HEK293 (cell line): Measurements from ENCODE around the gene SLC38A9.

ENCODE experiments used
- CTCF ChIA-PET: fragments of 350-600 bp; formaldehyde crosslinking; extraction: SDS; loops from one replicate; lab custom pipeline; 2021; ENCODE audit warnings: antibody characterized with exemption; lab: Yijun Ruan, JAX
- POLR2A ChIA-PET: fragments of 300-600 bp; formaldehyde crosslinking; extraction: SDS; loops from one replicate; lab custom pipeline; 2020; ENCODE audit warnings: antibody characterized with exemption, inconsistent platforms; lab: Yijun Ruan, JAX
- H3K27ac ChIP-seq: fragments of 200-500 bp; sonication (Bioruptor generic); 2 replicates; pipeline ENCODE4 v1.5.1; 2014; ENCODE audit warnings: low read depth, low read length, control low read depth, inconsistent platforms; ENCODE audit errors: extremely low read depth
- H3K36me3 ChIP-seq, 2 experiments: fragments of 200-500 bp in 1 of 2; sonication (Bioruptor generic) in 1 of 2; 1 replicate in 1 of 2; 2 replicates in 1 of 2; pipeline ENCODE4 v1.5.1; 2014 to 2017; ENCODE audit warnings: inconsistent platforms in 2 of 2, low read length in 2 of 2; ENCODE audit not compliant: control insufficient read depth in 2 of 2, insufficient read depth in 1 of 2
- H3K4me1 ChIP-seq: fragments of 200-500 bp; sonication (Bioruptor generic); 2 replicates; pipeline ENCODE4 v1.5.1; 2014; ENCODE audit warnings: mild to moderate bottlenecking, low read length, inconsistent platforms; ENCODE audit not compliant: control insufficient read depth, insufficient read depth
- H3K4me3 ChIP-seq: 2 replicates; pipeline ENCODE4 v1.5.1; 2011; ENCODE audit warnings: low read depth, mild to moderate bottlenecking, control low read depth, low read length, moderate library complexity
- H3K9me3 ChIP-seq: fragments of 200-500 bp; sonication (Bioruptor generic); 2 replicates; pipeline ENCODE4 v1.5.1; 2014; ENCODE audit warnings: low read depth, low read length, inconsistent platforms; ENCODE audit not compliant: control insufficient read depth, insufficient read depth
- EGR2 ChIP-seq: fragments of 450-650 bp; formaldehyde crosslinking; IDR thresholded peaks from 2 replicates; pipeline ENCODE4 v1.5.1; 2016; ENCODE audit warnings: low read depth, missing biosample characterization, missing genetic modification characterization
- GLIS2 ChIP-seq: fragments of 450-650 bp; formaldehyde crosslinking; IDR thresholded peaks from 2 replicates; pipeline ENCODE4 v1.5.1; 2016; ENCODE audit warnings: missing biosample characterization, missing genetic modification characterization
- HOXC10 ChIP-seq: sonication (generic); formaldehyde crosslinking; IDR thresholded peaks from 2 replicates; pipeline ENCODE4 v1.8.1; 2023; ENCODE audit warnings: mild to moderate bottlenecking, missing genetic modification reagents
- INSM2 ChIP-seq: fragments of 450-650 bp; formaldehyde crosslinking; IDR thresholded peaks from 2 replicates; pipeline ENCODE4 v1.5.1; 2016; ENCODE audit warnings: missing biosample characterization, missing genetic modification characterization
- KLF16 ChIP-seq: fragments of 450-650 bp; formaldehyde crosslinking; IDR thresholded peaks from 2 replicates; pipeline ENCODE4 v1.5.1; 2017; ENCODE audit warnings: missing biosample characterization, missing genetic modification characterization
- REST ChIP-seq: fragments of 450-650 bp; formaldehyde crosslinking; IDR thresholded peaks from 2 replicates; pipeline ENCODE4 v1.5.1; 2016; ENCODE audit warnings: missing biosample characterization, missing genetic modification characterization
- SCRT1 ChIP-seq: fragments of 450-650 bp; formaldehyde crosslinking; IDR thresholded peaks from 2 replicates; pipeline ENCODE4 v1.5.1; 2016; ENCODE audit warnings: missing biosample characterization, missing genetic modification characterization, borderline replicate concordance
- YY1 ChIP-seq: fragments of 450-650 bp; formaldehyde crosslinking; IDR thresholded peaks from 2 replicates; pipeline ENCODE4 v1.5.1; 2018; ENCODE audit warnings: missing biosample characterization, missing genetic modification characterization
- ZFP41 ChIP-seq: fragments of 450-650 bp; formaldehyde crosslinking; IDR thresholded peaks from 2 replicates; pipeline ENCODE4 v1.5.1; 2016; ENCODE audit warnings: missing biosample characterization, missing genetic modification characterization, borderline replicate concordance
- ZNF10 ChIP-seq: fragments of 450-650 bp; formaldehyde crosslinking; IDR thresholded peaks from 2 replicates; pipeline ENCODE4 v1.5.1; 2017; ENCODE audit warnings: missing biosample characterization, missing genetic modification characterization
- ZNF16 ChIP-seq: fragments of 450-650 bp; formaldehyde crosslinking; IDR thresholded peaks from 2 replicates; pipeline ENCODE4 v1.5.1; 2016; ENCODE audit warnings: low read depth, missing biosample characterization, missing genetic modification characterization
- ZNF221 ChIP-seq: fragments of 450-650 bp; formaldehyde crosslinking; IDR thresholded peaks from 2 replicates; pipeline ENCODE4 v1.5.1; 2017; ENCODE audit warnings: missing biosample characterization, missing genetic modification characterization, borderline replicate concordance
- ZNF248 ChIP-seq: fragments of 450-650 bp; formaldehyde crosslinking; IDR thresholded peaks from 2 replicates; pipeline ENCODE4 v1.5.1; 2017; ENCODE audit warnings: missing biosample characterization, missing genetic modification characterization
- ZNF341 ChIP-seq: fragments of 450-650 bp; formaldehyde crosslinking; IDR thresholded peaks from 2 replicates; pipeline ENCODE4; 2016; ENCODE audit warnings: low read depth, missing biosample characterization, missing genetic modification characterization
- ZNF354C ChIP-seq: fragments of 450-650 bp; formaldehyde crosslinking; IDR thresholded peaks from 2 replicates; pipeline ENCODE4 v1.5.1; 2016; ENCODE audit warnings: missing biosample characterization, missing genetic modification characterization, low read depth, borderline replicate concordance
- ZNF510 ChIP-seq: fragments of 450-650 bp; formaldehyde crosslinking; IDR thresholded peaks from 2 replicates; pipeline ENCODE4 v1.5.1; 2018; ENCODE audit warnings: mild to moderate bottlenecking, missing genetic modification characterization, missing biosample characterization; ENCODE audit not compliant: insufficient replicate concordance
- ZNF513 ChIP-seq: fragments of 450-650 bp; IDR thresholded peaks from 2 replicates; pipeline ENCODE4 v1.5.1; 2018; ENCODE audit warnings: missing biosample characterization, missing genetic modification characterization
- ZNF549 ChIP-seq: fragments of 450-650 bp; IDR thresholded peaks from 2 replicates; pipeline ENCODE4 v1.5.1; 2018; ENCODE audit warnings: missing biosample characterization, missing genetic modification characterization, mild to moderate bottlenecking, inconsistent platforms, moderate library complexity
- ZNF571 ChIP-seq: fragments of 450-650 bp; formaldehyde crosslinking; IDR thresholded peaks from 2 replicates; pipeline ENCODE4 v1.5.0; 2017; ENCODE audit warnings: missing biosample characterization, missing genetic modification characterization
- ZNF624 ChIP-seq: fragments of 450-650 bp; formaldehyde crosslinking; IDR thresholded peaks from 2 replicates; pipeline ENCODE4 v1.5.1; 2017; ENCODE audit warnings: missing biosample characterization, missing genetic modification characterization
- ZNF677 ChIP-seq: fragments of 450-650 bp; IDR thresholded peaks from 2 replicates; pipeline ENCODE4 v1.5.0; 2018; ENCODE audit warnings: missing biosample characterization, mild to moderate bottlenecking, missing genetic modification characterization, moderate library complexity
- ZNF701 ChIP-seq: fragments of 450-650 bp; formaldehyde crosslinking; IDR thresholded peaks from 2 replicates; pipeline ENCODE4 v1.5.1; 2016; ENCODE audit warnings: missing biosample characterization, missing genetic modification characterization
- ZNF791 ChIP-seq: fragments of 450-650 bp; formaldehyde crosslinking; IDR thresholded peaks from 2 replicates; pipeline ENCODE4 v1.5.1; 2016; ENCODE audit warnings: missing biosample characterization, missing genetic modification characterization
- TF ChIP-seq, protein P1 (sequence below): fragments of 450-650 bp; formaldehyde crosslinking; IDR thresholded peaks from 2 replicates; pipeline ENCODE4 v1.5.1; 2016; ENCODE audit warnings: missing biosample characterization, missing genetic modification characterization, borderline replicate concordance

Gene SLC38A9

DNA sequence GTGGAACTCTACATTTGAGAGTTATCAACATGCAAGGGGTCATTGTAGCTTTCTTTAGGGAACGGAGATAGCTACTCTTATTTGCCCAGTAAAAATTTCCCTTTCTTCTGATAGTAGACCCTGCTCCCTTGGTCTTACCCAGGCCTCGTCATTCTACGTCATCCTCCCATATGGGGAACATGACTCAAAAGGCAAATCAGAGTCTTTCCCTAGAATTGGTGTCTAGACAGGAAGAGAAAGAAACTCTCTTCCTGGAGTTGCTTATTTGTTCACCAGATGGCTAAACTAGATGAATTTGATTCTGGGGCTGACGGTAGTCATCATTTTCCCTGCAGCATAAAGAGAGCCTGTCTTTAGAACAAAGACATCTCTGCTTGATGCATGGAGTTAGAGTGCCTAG lies 12.2 kb upstream of the SLC38A9 start:
- no peaks in the 10 kb centered on the region for H3K36me3 ChIP-seq
- TF ChIP-seq ZNF354C (tag by site-specific recombination), result no peak
- no peak for TF ChIP-seq ZNF549 (tag by site-specific recombination)
- TF ChIP-seq ZNF341 (tag by site-specific recombination), result no peak
- TF ChIP-seq GLIS2 (tag by site-specific recombination), result no peak
- TF ChIP-seq ZNF513, result no peak
- TF ChIP-seq ZNF571 (tag by site-specific recombination), result no peak
- no peak for TF ChIP-seq SCRT1 (tag by site-specific recombination)
- no peak for TF ChIP-seq ZNF791 (tag by site-specific recombination)
- TF ChIP-seq, protein P1, sequence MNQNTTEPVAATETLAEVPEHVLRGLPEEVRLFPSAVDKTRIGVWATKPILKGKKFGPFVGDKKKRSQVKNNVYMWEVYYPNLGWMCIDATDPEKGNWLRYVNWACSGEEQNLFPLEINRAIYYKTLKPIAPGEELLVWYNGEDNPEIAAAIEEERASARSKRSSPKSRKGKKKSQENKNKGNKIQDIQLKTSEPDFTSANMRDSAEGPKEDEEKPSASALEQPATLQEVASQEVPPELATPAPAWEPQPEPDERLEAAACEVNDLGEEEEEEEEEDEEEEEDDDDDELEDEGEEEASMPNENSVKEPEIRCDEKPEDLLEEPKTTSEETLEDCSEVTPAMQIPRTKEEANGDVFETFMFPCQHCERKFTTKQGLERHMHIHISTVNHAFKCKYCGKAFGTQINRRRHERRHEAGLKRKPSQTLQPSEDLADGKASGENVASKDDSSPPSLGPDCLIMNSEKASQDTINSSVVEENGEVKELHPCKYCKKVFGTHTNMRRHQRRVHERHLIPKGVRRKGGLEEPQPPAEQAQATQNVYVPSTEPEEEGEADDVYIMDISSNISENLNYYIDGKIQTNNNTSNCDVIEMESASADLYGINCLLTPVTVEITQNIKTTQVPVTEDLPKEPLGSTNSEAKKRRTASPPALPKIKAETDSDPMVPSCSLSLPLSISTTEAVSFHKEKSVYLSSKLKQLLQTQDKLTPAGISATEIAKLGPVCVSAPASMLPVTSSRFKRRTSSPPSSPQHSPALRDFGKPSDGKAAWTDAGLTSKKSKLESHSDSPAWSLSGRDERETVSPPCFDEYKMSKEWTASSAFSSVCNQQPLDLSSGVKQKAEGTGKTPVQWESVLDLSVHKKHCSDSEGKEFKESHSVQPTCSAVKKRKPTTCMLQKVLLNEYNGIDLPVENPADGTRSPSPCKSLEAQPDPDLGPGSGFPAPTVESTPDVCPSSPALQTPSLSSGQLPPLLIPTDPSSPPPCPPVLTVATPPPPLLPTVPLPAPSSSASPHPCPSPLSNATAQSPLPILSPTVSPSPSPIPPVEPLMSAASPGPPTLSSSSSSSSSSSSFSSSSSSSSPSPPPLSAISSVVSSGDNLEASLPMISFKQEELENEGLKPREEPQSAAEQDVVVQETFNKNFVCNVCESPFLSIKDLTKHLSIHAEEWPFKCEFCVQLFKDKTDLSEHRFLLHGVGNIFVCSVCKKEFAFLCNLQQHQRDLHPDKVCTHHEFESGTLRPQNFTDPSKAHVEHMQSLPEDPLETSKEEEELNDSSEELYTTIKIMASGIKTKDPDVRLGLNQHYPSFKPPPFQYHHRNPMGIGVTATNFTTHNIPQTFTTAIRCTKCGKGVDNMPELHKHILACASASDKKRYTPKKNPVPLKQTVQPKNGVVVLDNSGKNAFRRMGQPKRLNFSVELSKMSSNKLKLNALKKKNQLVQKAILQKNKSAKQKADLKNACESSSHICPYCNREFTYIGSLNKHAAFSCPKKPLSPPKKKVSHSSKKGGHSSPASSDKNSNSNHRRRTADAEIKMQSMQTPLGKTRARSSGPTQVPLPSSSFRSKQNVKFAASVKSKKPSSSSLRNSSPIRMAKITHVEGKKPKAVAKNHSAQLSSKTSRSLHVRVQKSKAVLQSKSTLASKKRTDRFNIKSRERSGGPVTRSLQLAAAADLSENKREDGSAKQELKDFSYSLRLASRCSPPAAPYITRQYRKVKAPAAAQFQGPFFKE (tag by site-specific recombination), result no peak
- no peak for TF ChIP-seq ZNF16 (tag by site-specific recombination)
- TF ChIP-seq EGR2, result no peak
- no peak for TF ChIP-seq ZNF10 (tag by site-specific recombination)
- no peak for TF ChIP-seq ZNF701 (tag by site-specific recombination)
- POLR2A ChIA-PET, result no interaction called here

GRCh38 chr5:55720188-55720703 lies 8.1 kb upstream of the SLC38A9 start:
- POLR2A ChIA-PET, result interaction anchor here (0.7 kb wide), 1 partner anchor 208 kb away, joined by 3 read pairs; no protein-coding TSS in a partner anchor
- no peak for TF ChIP-seq YY1 (tag by site-specific recombination)
- no peak for TF ChIP-seq KLF16
- no peak for TF ChIP-seq ZFP41 (tag by site-specific recombination)
- no peak for TF ChIP-seq INSM2 (tag by site-specific recombination)
- no peak for TF ChIP-seq ZNF624 (tag by site-specific recombination)
- TF ChIP-seq HOXC10 (CRISPR knock-in tag), result no peak
- no peak for TF ChIP-seq ZNF248
- no peak for TF ChIP-seq ZNF677 (tag by site-specific recombination)
- no peak for TF ChIP-seq REST (tag by site-specific recombination)
- no peak for TF ChIP-seq ZNF510
- TF ChIP-seq ZNF221 (tag by site-specific recombination), result no peak

More for the DNA sequence above, 12.2 kb upstream of the SLC38A9 start:
- no peaks in the 10 kb centered on the region for H3K9me3 ChIP-seq
- H3K4me1 ChIP-seq, result no peaks in the 10 kb centered on the region
- H3K27ac ChIP-seq, result no peak overlapping the region
- CTCF ChIA-PET, result no interaction called here
- H3K4me3 ChIP-seq, result no peak overlapping the region

More at GRCh38 chr5:55720188-55720703, 8.1 kb upstream of the SLC38A9 start:
- Histone ChIP-seq H3K9me3 (no peaks in the 10 kb centered on the region), H3K4me3 (no peak overlapping the region), H3K4me1 (no peaks in the 10 kb centered on the region), H3K36me3 (no peaks in the 10 kb centered on the region), H3K27ac (no peak overlapping the region)
- CTCF ChIA-PET, result no interaction called here
